Aorta (tissue), 5 donors: ENCODE results near the gene RUVBL2. TPM values are rescaled to one million over a fixed set of nuclear protein-coding genes. Genes with fewer than 3 reads are reported as not detected.

Experiments used
- ATAC-seq: fragments of 200-7000 bp; cut with Tn5 transposase; one replicate; pipeline ENCODE4 v1.9.1; 2022; ENCODE audit warnings: moderate library complexity; ENCODE audit not compliant: low FRiP score
- DNase-seq, 2 donors: peaks; one replicate each; pipeline ENCODE4 v3.0.0-alpha.2; 2020
- H3K27ac ChIP-seq, 2 donors: one replicate each; pipeline ENCODE4 v1.5.1; 2013; ENCODE audit warnings: low read length in 2 of 2, mild to moderate bottlenecking in 2 of 2, moderate library complexity in 2 of 2, control low read depth in 1 of 2, inconsistent platforms in 1 of 2, low read depth in 1 of 2
- H3K27me3 ChIP-seq, 2 donors: one replicate each; pipeline ENCODE4 v1.6.1; 2013; ENCODE audit warnings: control low read depth in 1 of 2, low read length in 1 of 2, mild to moderate bottlenecking in 1 of 2, moderate library complexity in 1 of 2; ENCODE audit not compliant: insufficient read depth in 2 of 2, control insufficient read depth in 1 of 2
- H3K36me3 ChIP-seq, 2 donors: one replicate each; pipeline ENCODE4 v1.6.1; 2013; ENCODE audit warnings: control low read depth in 1 of 2, low read length in 1 of 2, mild to moderate bottlenecking in 1 of 2; ENCODE audit not compliant: insufficient read depth in 2 of 2, control insufficient read depth in 1 of 2
- H3K4me1 ChIP-seq, 2 donors: one replicate each; pipeline ENCODE4 v1.6.1; 2013; ENCODE audit warnings: low read length in 2 of 2, control low read depth in 1 of 2, mild to moderate bottlenecking in 1 of 2, moderate library complexity in 1 of 2; ENCODE audit not compliant: insufficient read depth in 2 of 2, control insufficient read depth in 1 of 2
- H3K4me3 ChIP-seq, 2 donors: one replicate each; pipeline ENCODE4 v1.5.1; 2013; ENCODE audit warnings: low read length in 2 of 2, control low read depth in 1 of 2, mild to moderate bottlenecking in 1 of 2
- H3K9me3 ChIP-seq: one replicate; pipeline ENCODE4 v1.6.1; 2013; ENCODE audit warnings: mild to moderate bottlenecking, low read length; ENCODE audit not compliant: control insufficient read depth
- WGBS, 2 donors: extraction: QIAGEN DNeasy Blood & Tissue Kit; methylation state at CpG; one replicate each; pipeline ENCODE4 v1.1.7; 2013; 5-methylcytosine and 5-hydroxymethylcytosine counted together
- intact Hi-C, 2 donors: fragments of 100-400 bp; cut with DNase I; formaldehyde crosslinking; loops; one replicate each; pipeline versions ENCODE4 v1.14.2 to v1.15.0; 2022
- polyA plus RNA-seq, 2 donors: library from polyadenylated mRNA; stranded (reverse); fragments of 200-250 nt; gene quantifications; one replicate each; pipeline ENCODE4 v1.2.3, GENCODE V29; 2013
- total RNA-seq, 2 donors: library from RNA; stranded (reverse); fragmentation: NEBNext Ultra II Directional; extraction: Animal tissue kit (Norgen Biotek cat#: 25700); gene quantifications; one replicate each; pipeline ENCODE4 v1.2.1, GENCODE V29; 2021
- donor health status: healthy with polysubstance abuse.
- donor health status: Bipolar disorder and iron deficiency.
- donor health status: DM: no; HTN: no; CAD: no.
- donor health status: DM: no; HTN: no; CAD: no.
- donor health status: DM: yes; HTN: yes; CAD: no.

RUVBL2 gene
- total and polyA plus RNA-seq, 4 donors, result 28.9 to 62.2 (median 38.3) TPM

- DNase-seq (no peak), ATAC-seq (no peak)
- Histone ChIP-seq H3K4me1 (no peaks in the 10 kb centered on the region), H3K27me3 (no peaks in the 10 kb centered on the region), H3K27ac (no peak overlapping the region), H3K36me3 (peaks cover 0 to 4% of the 10 kb centered on the region in 2 donors), H3K9me3 (no peaks in the 10 kb centered on the region), H3K4me3 (no peak overlapping the region)
- WGBS, 2 donors, result 52 to 56% methylated on average over 15 to 17 of the region's 17 CpGs
- intact Hi-C loops, result loop anchor here in 1 of 2 donors (10.0 kb wide), 1 partner anchor 155 kb away; no protein-coding TSS in a partner anchor
Observed at GRCh38 chr19:48989701-48990291, 3.9 kb upstream of the RUVBL2 start.

- DNase-seq (no peak), ATAC-seq (no peak)
- Histone ChIP-seq H3K27ac (no peak overlapping the region), H3K27me3 (no peaks in the 10 kb centered on the region), H3K36me3 (peaks cover 0 to 4% of the 10 kb centered on the region in 2 donors), H3K4me1 (no peaks in the 10 kb centered on the region), H3K4me3 (no peak overlapping the region), H3K9me3 (no peaks in the 10 kb centered on the region)
- 69 to 73% methylated on average over 4 of the region's 4 CpGs for WGBS, 2 donors
- intact Hi-C loops, result loop anchor here in 1 of 2 donors (10.0 kb wide), 1 partner anchor 154 kb away; no protein-coding TSS in a partner anchor
Observed at GRCh38 chr19:48990400-48990799, 3.3 kb upstream of the RUVBL2 start.

- H3K9me3 ChIP-seq, result no peaks in the 10 kb centered on the region
- H3K27ac ChIP-seq, result no peak overlapping the region
- 82 to 83% methylated on average over 22 of the region's 22 CpGs for WGBS, 2 donors
- no peak for ATAC-seq
- intact Hi-C loops, result loop anchor here in 1 of 2 donors (10.0 kb wide), 1 partner anchor 154 kb away; no protein-coding TSS in a partner anchor
- H3K4me3 ChIP-seq, result no peak overlapping the region
- DNase-seq, result no peak
- no peaks in the 10 kb centered on the region for H3K27me3 ChIP-seq
- H3K36me3 ChIP-seq, result peaks cover 0 to 4% of the 10 kb centered on the region in 2 donors
- H3K4me1 ChIP-seq, result no peaks in the 10 kb centered on the region
Observed at GRCh38 chr19:48991011-48991609, 2.6 kb upstream of the RUVBL2 start.

- intact Hi-C loops, result loop anchor here in 1 of 2 donors (2.0 to 10.0 kb wide), 2 partner anchors 27 to 153 kb away; partner anchors contain the start of gene FTL
- peaks cover 0 to 4% of the 10 kb centered on the region in 2 donors for H3K36me3 ChIP-seq
- H3K9me3 ChIP-seq, result no peaks in the 10 kb centered on the region
- peak overlapping the region; percentile 44 to 97 for H3K4me3 ChIP-seq
- peak; percentile 84 to 85 for DNase-seq
- peak; percentile 76 for ATAC-seq
- no peaks in the 10 kb centered on the region for H3K4me1 ChIP-seq
- 6% methylated on average over 8 of the region's 8 CpGs for whole genome bisulfite sequencing, 2 donors
- no peaks in the 10 kb centered on the region for H3K27me3 ChIP-seq
- H3K27ac ChIP-seq, result peak overlapping the region; percentile 31 to 100
Observed at GRCh38 chr19:48991873-48992580, 1.7 kb upstream of the RUVBL2 start.

- DNase-seq (no peak), ATAC-seq (peak; percentile 6)
- 0 to 1% methylated on average over 20 of the region's 20 CpGs for WGBS, 2 donors
- Histone ChIP-seq H3K27me3 (no peaks in the 10 kb centered on the region), H3K9me3 (no peaks in the 10 kb centered on the region), H3K4me1 (no peaks in the 10 kb centered on the region), H3K4me3 (peak overlapping the region; percentile 44 to 97), H3K36me3 (peaks cover 0 to 4% of the 10 kb centered on the region in 2 donors), H3K27ac (peak overlapping the region; percentile 31 to 100)
- intact Hi-C loops, result loop anchor here in 1 of 2 donors (2.0 to 10.0 kb wide), 2 partner anchors 28 to 152 kb away; partner anchors contain the start of gene FTL
Observed at GRCh38 chr19:48992581-48993174, 1.0 kb upstream of the RUVBL2 start.

- intact Hi-C loops, result loop anchor here in 1 of 2 donors (10.0 kb wide), 1 partner anchor 151 kb away; no protein-coding TSS in a partner anchor
- DNase-seq, result peak in 1 of 2 donors; percentile 77
- no peaks in the 10 kb centered on the region for H3K9me3 ChIP-seq
- H3K4me3 ChIP-seq, result peak overlapping the region; percentile 60 to 63
- ATAC-seq, result no peak
- no peaks in the 10 kb centered on the region for H3K36me3 ChIP-seq
- H3K4me1 ChIP-seq, result no peaks in the 10 kb centered on the region
- H3K27ac ChIP-seq, result peak overlapping the region in 1 of 2 donors; percentile 33
- 0 to 2% methylated on average over 13 of the region's 13 CpGs for WGBS, 2 donors
- no peaks in the 10 kb centered on the region for H3K27me3 ChIP-seq
Observed at GRCh38 chr19:48994035-48994386, 324 bp downstream of the RUVBL2 start.

GRCh38 chr19:48997972-48998371 lies 4.3 kb downstream of the RUVBL2 start:
- intact Hi-C loops, result loop anchor here in 1 of 2 donors (10.0 kb wide), 1 partner anchor 147 kb away; no protein-coding TSS in a partner anchor
- Histone ChIP-seq H3K4me3 (no peak overlapping the region), H3K4me1 (no peaks in the 10 kb centered on the region), H3K27me3 (no peaks in the 10 kb centered on the region), H3K9me3 (no peaks in the 10 kb centered on the region), H3K36me3 (no peaks in the 10 kb centered on the region), H3K27ac (no peak overlapping the region)
- ATAC-seq, result no peak
- no peak for DNase-seq
- 81 to 86% methylated on average over 5 of the region's 5 CpGs for WGBS, 2 donors
